Smooth muscle cell (in vitro differentiated cells): ENCODE data around the gene ALAS1. TPM values are rescaled to one million over a fixed set of nuclear protein-coding genes. Genes with fewer than 3 reads are reported as not detected.

Source experiments
- DNase-seq: peaks from one replicate; lab custom pipeline; 2025; ENCODE audit not compliant: unreplicated experiment; lab: John Stamatoyannopoulos, UW
- H2AFZ ChIP-seq: fragments of 200-600 bp; sonication (generic); 2 replicates; pipeline ENCODE4 v1.6.0; 2016; ENCODE audit warnings: antibody characterized with exemption, low read depth, mild to moderate bottlenecking
- H3F3A ChIP-seq: fragments of 200-600 bp; sonication (generic); 2 replicates; pipeline ENCODE4 v1.6.0; 2017; ENCODE audit warnings: antibody characterized with exemption, low read depth
- H3K27ac ChIP-seq: fragments of 200-600 bp; sonication (generic); 2 replicates; pipeline ENCODE4 v1.5.1; 2016; ENCODE audit warnings: low read depth, mild to moderate bottlenecking
- H3K27me3 ChIP-seq: fragments of 200-600 bp; sonication (generic); 2 replicates; pipeline ENCODE4 v1.6.1; 2016; ENCODE audit warnings: low read depth, mild to moderate bottlenecking
- H3K36me3 ChIP-seq: fragments of 200-600 bp; sonication (generic); 2 replicates; pipeline ENCODE4 v1.5.1; 2016; ENCODE audit warnings: low read depth
- H3K4me1 ChIP-seq: fragments of 200-600 bp; sonication (generic); 2 replicates; pipeline ENCODE4 v1.5.1; 2016; ENCODE audit warnings: low read depth
- H3K4me2 ChIP-seq: fragments of 200-600 bp; sonication (generic); 2 replicates; pipeline ENCODE4 v1.6.0; 2016; ENCODE audit warnings: mild to moderate bottlenecking
- H3K4me3 ChIP-seq: fragments of 200-600 bp; sonication (generic); 2 replicates; pipeline ENCODE4 v1.5.1; 2016; ENCODE audit warnings: mild to moderate bottlenecking
- H3K79me2 ChIP-seq: fragments of 200-600 bp; sonication (generic); 2 replicates; pipeline ENCODE4 v1.6.0; 2016; ENCODE audit warnings: low read depth, mild to moderate bottlenecking
- H3K9ac ChIP-seq: fragments of 200-600 bp; sonication (generic); 2 replicates; pipeline ENCODE4 v1.6.0; 2016; ENCODE audit warnings: low read depth
- H3K9me3 ChIP-seq: fragments of 200-600 bp; sonication (generic); replicated peaks from 2 replicates; pipeline ENCODE4 v1.5.1; 2016; ENCODE audit warnings: low read depth
- H4K20me1 ChIP-seq: fragments of 200-600 bp; sonication (generic); 2 replicates; pipeline ENCODE4 v1.6.0; 2016; ENCODE audit warnings: low read depth
- CTCF ChIP-seq: fragments of 200-600 bp; sonication (generic); IDR thresholded peaks from 2 replicates; pipeline ENCODE4 v1.5.1; 2017; ENCODE audit warnings: borderline replicate concordance, mild to moderate bottlenecking, antibody characterized with exemption; ENCODE audit not compliant: insufficient read depth, poor library complexity, severe bottlenecking
- WGBS: methylation state at CpG from one replicate; pipeline ENCODE4 v1.1.7; 2016; ENCODE audit warnings: low lambda C conversion rate; 5-methylcytosine and 5-hydroxymethylcytosine counted together
- polyA plus RNA-seq: library from polyadenylated mRNA; unstranded; fragments of >200 nt; fragmentation: Nextera tagmentation; extraction: Ambion mirVana; gene quantifications from 2 replicates; pipeline ENCODE4 v1.2.1, GENCODE V29; 2016
- total RNA-seq: library from RNA; depleted of rRNA; stranded (reverse); fragments of >200 nt; gene quantifications from 2 replicates; pipeline ENCODE4 v1.2.3, GENCODE V29; 2014

Gene ALAS1
- total and polyA plus RNA-seq, 2 experiments from 2014 or later = 35.7 to 59.4 TPM

GRCh38 chr3:52200981-52201679, 3.2 kb downstream of the ALAS1 start:
- Histone ChIP-seq H3K4me1 (peaks cover 24% of the 10 kb centered on the region), H3K9ac (no peak overlapping the region), H3K27ac (peak overlapping the region; percentile 55), H2AFZ (no peak overlapping the region), H3K27me3 (no peaks in the 10 kb centered on the region), H3F3A (peaks cover 4% of the 10 kb centered on the region), H3K36me3 (peaks cover 21% of the 10 kb centered on the region), H3K4me2 (peak overlapping the region; percentile 77), H3K4me3 (no peak overlapping the region), H3K79me2 (peaks cover 33% of the 10 kb centered on the region), H4K20me1 (peaks cover 34% of the 10 kb centered on the region), H3K9me3 (no peaks in the 10 kb centered on the region)
- no peak for DNase-seq
- whole genome bisulfite sequencing = 71% methylated on average over 5 of the region's 5 CpGs
- no peak for TF ChIP-seq CTCF

- H3K4me1 ChIP-seq = peaks cover 24% of the 10 kb centered on the region
These were observed 4.6 kb downstream of the ALAS1 start for GRCh38 chr3:52202384-52203077.

GRCh38 chr3:52203701-52204100, 5.7 kb downstream of the ALAS1 start:
- WGBS = 93% methylated on average over 1 of the region's 1 CpG
- no peaks in the 10 kb centered on the region for H3K9me3 ChIP-seq

More at GRCh38 chr3:52202384-52203077, 4.6 kb downstream of the ALAS1 start:
- H3K79me2 ChIP-seq = peaks cover 33% of the 10 kb centered on the region
- peaks cover 34% of the 10 kb centered on the region for H4K20me1 ChIP-seq
- peaks cover 25% of the 10 kb centered on the region for H3K36me3 ChIP-seq
- no peaks in the 10 kb centered on the region for H3K9me3 ChIP-seq
- no peaks in the 10 kb centered on the region for H3K27me3 ChIP-seq
- H3F3A ChIP-seq = peaks cover 4% of the 10 kb centered on the region
- TF ChIP-seq CTCF = no peak
- no peak overlapping the region for H3K4me3 ChIP-seq
- WGBS = 90% methylated on average over 4 of the region's 4 CpGs
- peak overlapping the region; percentile 55 for H3K27ac ChIP-seq
- DNase-seq = no peak
- no peak overlapping the region for H3K4me2 ChIP-seq
- no peak overlapping the region for H3K9ac ChIP-seq
- no peak overlapping the region for H2AFZ ChIP-seq

More at GRCh38 chr3:52203701-52204100, 5.7 kb downstream of the ALAS1 start:
- TF ChIP-seq CTCF = no peak
- Histone ChIP-seq H3K4me3 (no peak overlapping the region), H2AFZ (no peak overlapping the region), H3K9ac (no peak overlapping the region), H3K79me2 (peaks cover 26% of the 10 kb centered on the region), H3K4me2 (no peak overlapping the region), H3K27me3 (no peaks in the 10 kb centered on the region), H3F3A (peaks cover 4% of the 10 kb centered on the region), H3K27ac (no peak overlapping the region), H4K20me1 (peaks cover 31% of the 10 kb centered on the region), H3K4me1 (peaks cover 21% of the 10 kb centered on the region), H3K36me3 (peaks cover 32% of the 10 kb centered on the region)
- DNase-seq = no peak
